SK-N-SH treated with all-trans-retinoic acid at 6 μM for 48 hours (cell line): ENCODE measurements around the gene DDX39B.

Source experiments
- CREB5 ChIP-seq: fragments of 250-450 bp; sonication (Bioruptor Pico); IDR thresholded peaks from 2 replicates; pipeline ENCODE4 v1.5.1; 2020; ENCODE audit warnings: low read depth, mild to moderate bottlenecking, moderate library complexity
- CSDC2 ChIP-seq: fragments of 250-450 bp; sonication (Bioruptor Pico); IDR thresholded peaks from 2 replicates; pipeline ENCODE4 v1.5.0; 2020; ENCODE audit warnings: mild to moderate bottlenecking, moderate library complexity
- ISL1 ChIP-seq: fragments of 250-450 bp; sonication (Bioruptor Pico); IDR thresholded peaks from 2 replicates; pipeline ENCODE4 v2.1.2; 2022; ENCODE audit warnings: mild to moderate bottlenecking, moderate library complexity
- PPARA ChIP-seq: fragments of 250-450 bp; sonication (Bioruptor Pico); IDR thresholded peaks from 2 replicates; pipeline ENCODE4 v1.5.0; 2020; ENCODE audit warnings: mild to moderate bottlenecking, borderline replicate concordance
- ZFP3 ChIP-seq: fragments of 250-450 bp; sonication (Bioruptor Pico); IDR thresholded peaks from 2 replicates; pipeline ENCODE4 v1.5.0; 2020; ENCODE audit warnings: mild to moderate bottlenecking, moderate library complexity
- ZNF8 ChIP-seq: fragments of 450-650 bp; formaldehyde crosslinking; IDR thresholded peaks from 2 replicates; pipeline ENCODE4 v1.5.0; 2020; ENCODE audit warnings: mild to moderate bottlenecking, moderate library complexity

DNA sequence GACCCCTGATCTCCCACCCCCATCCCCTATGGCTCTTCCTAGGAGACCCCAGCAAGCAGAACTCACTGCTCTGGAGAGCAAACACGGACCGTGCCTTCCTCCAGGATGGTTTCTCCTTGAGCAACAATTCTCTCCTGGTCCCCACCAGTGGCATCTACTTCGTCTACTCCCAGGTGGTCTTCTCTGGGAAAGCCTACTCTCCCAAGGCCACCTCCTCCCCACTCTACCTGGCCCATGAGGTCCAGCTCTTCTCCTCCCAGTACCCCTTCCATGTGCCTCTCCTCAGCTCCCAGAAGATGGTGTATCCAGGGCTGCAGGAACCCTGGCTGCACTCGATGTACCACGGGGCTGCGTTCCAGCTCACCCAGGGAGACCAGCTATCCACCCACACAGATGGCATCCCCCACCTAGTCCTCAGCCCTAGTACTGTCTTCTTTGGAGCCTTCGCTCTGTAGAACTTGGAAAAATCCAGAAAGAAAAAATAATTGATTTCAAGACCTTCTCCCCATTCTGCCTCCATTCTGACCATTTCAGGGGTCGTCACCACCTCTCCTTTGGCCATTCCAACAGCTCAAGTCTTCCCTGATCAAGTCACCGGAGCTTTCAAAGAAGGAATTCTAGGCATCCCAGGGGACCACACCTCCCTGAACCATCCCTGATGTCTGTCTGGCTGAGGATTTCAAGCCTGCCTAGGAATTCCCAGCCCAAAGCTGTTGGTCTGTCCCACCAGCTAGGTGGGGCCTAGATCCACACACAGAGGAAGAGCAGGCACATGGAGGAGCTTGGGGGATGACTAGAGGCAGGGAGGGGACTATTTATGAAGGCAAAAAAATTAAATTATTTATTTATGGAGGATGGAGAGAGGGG, 31.7 kb upstream of the DDX39B start:
- TF ChIP-seq ZNF8 (no peak), PPARA (CRISPR knock-in tag) (no peak), ZFP3 (CRISPR knock-in tag) (no peak), CSDC2 (CRISPR knock-in tag) (no peak), CREB5 (CRISPR knock-in tag) (no peak), ISL1 (CRISPR knock-in tag) (no peak)
